ENCODE data around the gene LIN52. TPM values are rescaled to one million over a fixed set of nuclear protein-coding genes. Genes with fewer than 3 reads are reported as not detected.

Gene LIN52
- total and polyA plus RNA-seq, 4 donors: 7.1 to 13.7 (median 8.2) TPM

- ATAC-seq (ENCODE audit: insufficient read depth, low FRiP score) (no peak), DNase-seq (peak in 2 of 3 donors; percentile 38 to 67)
- TF ChIP-seq CTCF (IDR thresholded peaks at IDR 0.05; ENCODE audit: control extremely low read depth, extremely low read depth): no peak
- Histone ChIP-seq H3K27me3 (ENCODE audit: control insufficient read depth in 3 of 3, insufficient read depth in 3 of 3, low read length in 2 of 3) (no peaks in the 10 kb centered on the region), H3K9ac (ENCODE audit: insufficient read depth in 1 of 2, low read length in 2 of 2) (no peak overlapping the region), H3K9me3 (ENCODE audit: control insufficient read depth in 4 of 4, insufficient read depth in 3 of 4, low read length in 3 of 4) (no peaks in the 10 kb centered on the region), H3K27ac (ENCODE audit: low read depth in 1 of 2, low read length in 1 of 2) (no peak overlapping the region), H3K4me1 (ENCODE audit: control insufficient read depth in 5 of 5, insufficient read depth in 5 of 5, low read length in 5 of 5) (peaks cover 0 to 6% (median 0%) of the 10 kb centered on the region in 5 donors), H3K4me3 (no peak overlapping the region), H3K36me3 (ENCODE audit: control insufficient read depth in 4 of 4, insufficient read depth in 4 of 4, low read length in 4 of 4) (peaks cover 17 to 38% (median 28%) of the 10 kb centered on the region in 4 donors)
- 67 to 77% methylated on average over 3 of the region's 3 CpGs for WGBS, 2 donors
Observed at GRCh38 chr14:74065746-74066575, 18.8 kb upstream of the LIN52 start.

- DNase-seq: no peak
- Histone ChIP-seq H3K9ac (ENCODE audit: insufficient read depth in 1 of 2, low read length in 2 of 2) (no peak overlapping the region), H3K27ac (ENCODE audit: low read depth in 1 of 2, low read length in 1 of 2) (no peak overlapping the region), H3K36me3 (ENCODE audit: control insufficient read depth in 4 of 4, insufficient read depth in 4 of 4, low read length in 4 of 4) (peaks cover 0 to 14% (median 3%) of the 10 kb centered on the region in 4 donors), H3K4me1 (ENCODE audit: control insufficient read depth in 5 of 5, insufficient read depth in 5 of 5, low read length in 5 of 5) (peaks cover 0 to 5% (median 0%) of the 10 kb centered on the region in 5 donors), H3K27me3 (ENCODE audit: control insufficient read depth in 3 of 3, insufficient read depth in 3 of 3, low read length in 2 of 3) (no peaks in the 10 kb centered on the region), H3K9me3 (ENCODE audit: control insufficient read depth in 4 of 4, insufficient read depth in 3 of 4, low read length in 3 of 4) (no peaks in the 10 kb centered on the region), H3K4me3 (no peak overlapping the region)
- 43 to 93% methylated on average over 1 of the region's 1 CpG for WGBS, 2 donors
- TF ChIP-seq CTCF (IDR thresholded peaks at IDR 0.05; ENCODE audit: control extremely low read depth, extremely low read depth): no peak
- no peak for ATAC-seq (ENCODE audit: insufficient read depth, low FRiP score)
Observed at GRCh38 chr14:74077401-74077800, 7.4 kb upstream of the LIN52 start.

GRCh38 chr14:74080820-74081460, 3.8 kb upstream of the LIN52 start:
- peak overlapping the region in 1 of 2 donors; percentile 6 for H3K27ac ChIP-seq (ENCODE audit: low read depth in 1 of 2, low read length in 1 of 2)
- ATAC-seq (ENCODE audit: insufficient read depth, low FRiP score) (no peak), DNase-seq (peak in 2 of 3 donors; percentile 4 to 6)
- H3K9me3 ChIP-seq (ENCODE audit: control insufficient read depth in 4 of 4, insufficient read depth in 3 of 4, low read length in 3 of 4): no peaks in the 10 kb centered on the region
- no peak overlapping the region for H3K9ac ChIP-seq (ENCODE audit: insufficient read depth in 1 of 2, low read length in 2 of 2)
- TF ChIP-seq CTCF (IDR thresholded peaks at IDR 0.05; ENCODE audit: control extremely low read depth, extremely low read depth): no peak
- peaks cover 0 to 4% (median 0%) of the 10 kb centered on the region in 4 donors for H3K36me3 ChIP-seq (ENCODE audit: control insufficient read depth in 4 of 4, insufficient read depth in 4 of 4, low read length in 4 of 4)
- peaks cover 0 to 17% (median 9%) of the 10 kb centered on the region in 5 donors for H3K4me1 ChIP-seq (ENCODE audit: control insufficient read depth in 5 of 5, insufficient read depth in 5 of 5, low read length in 5 of 5)
- H3K4me3 ChIP-seq: no peak overlapping the region
- H3K27me3 ChIP-seq (ENCODE audit: control insufficient read depth in 3 of 3, insufficient read depth in 3 of 3, low read length in 2 of 3): no peaks in the 10 kb centered on the region
- 52 to 75% methylated on average over 4 of the region's 4 CpGs for WGBS, 2 donors
